ENCODE results near the gene SLC37A3.

GRCh38 chr7:140384894-140385545 lies 13.3 kb downstream of the SLC37A3 start:
- TF ChIP-seq CTCF (IDR thresholded peaks at IDR 0.05; ENCODE audit: insufficient read depth, low read depth, low read length) (no peak), EZH2 (IDR thresholded peaks at IDR 0.05; ENCODE audit: insufficient read depth, low read length) (no peak)
